IMR-90 (cell line): ENCODE results near the gene PKIG. TPM values are rescaled to one million over a fixed set of nuclear protein-coding genes. Genes with fewer than 3 reads are reported as not detected.

Experiments
- ATAC-seq: fragments of 200-7000 bp; cut with Tn5 transposase; 2 replicates; pipeline ENCODE4 v1.9.1; 2020; ENCODE audit warnings: low read depth, mild to moderate bottlenecking, moderate library complexity
- BruUV-seq: library from RNA; stranded (reverse); fragments of 400-500 nt; replicated peaks from 2 replicates; lab custom pipeline; 2021; lab: Mats Ljungman, UMichigan
- CTCF ChIA-PET: fragments of 300-600 bp; formaldehyde crosslinking; extraction: SDS; loops from one replicate; lab custom pipeline; 2021; ENCODE audit warnings: antibody characterized with exemption; lab: Yijun Ruan, JAX
- POLR2A ChIA-PET: fragments of 300-600 bp; sonication (Branson Sonifier 250); formaldehyde crosslinking; loops from one replicate; lab custom pipeline; 2022; ENCODE audit warnings: antibody characterized with exemption; ENCODE audit not compliant: unreplicated experiment; lab: Charles Lee
- DNase-seq: peaks from one replicate; pipeline ENCODE4 v3.0.0; 2013
- H2AFZ ChIP-seq: replicated peaks from 2 replicates; pipeline ENCODE3; 2013; ENCODE audit warnings: low read length, mild to moderate bottlenecking; ENCODE audit not compliant: poor library complexity
- H2AK5ac ChIP-seq: 2 replicates; pipeline ENCODE4 v1.6.1; 2013; ENCODE audit warnings: low read depth, low read length, inconsistent platforms
- H2AK9ac ChIP-seq: replicated peaks from 2 replicates; pipeline ENCODE3; 2013; ENCODE audit warnings: mild to moderate bottlenecking, low read depth, low read length, moderate library complexity; ENCODE audit not compliant: poor library complexity
- H2BK120ac ChIP-seq: 2 replicates; pipeline ENCODE4 v1.6.1; 2013; ENCODE audit warnings: low read depth, low read length, inconsistent platforms
- H2BK15ac ChIP-seq: 3 replicates; pipeline ENCODE4 v1.6.1; 2013; ENCODE audit warnings: low read depth, low read length, inconsistent platforms
- H2BK20ac ChIP-seq: 2 replicates; pipeline ENCODE4 v1.6.1; 2013; ENCODE audit warnings: low read depth, mild to moderate bottlenecking, inconsistent platforms, low read length, moderate library complexity
- H2BK5ac ChIP-seq: 2 replicates; pipeline ENCODE4 v1.6.1; 2013; ENCODE audit warnings: mild to moderate bottlenecking, low read depth, low read length, inconsistent platforms; ENCODE audit not compliant: poor library complexity, severe bottlenecking
- H3K14ac ChIP-seq: replicated peaks from 2 replicates; pipeline ENCODE4 v1.6.1; 2013; ENCODE audit warnings: low read depth, low read length, inconsistent platforms
- H3K18ac ChIP-seq: 2 replicates; pipeline ENCODE4 v1.6.1; 2013; ENCODE audit warnings: low read depth, low read length, control low read depth
- H3K23ac ChIP-seq: 2 replicates; pipeline ENCODE4 v1.6.1; 2013; ENCODE audit warnings: low read depth, low read length, inconsistent platforms
- H3K27ac ChIP-seq: 2 replicates; pipeline ENCODE4 v1.5.1; 2013; ENCODE audit warnings: mild to moderate bottlenecking, control low read depth, low read length; ENCODE audit not compliant: insufficient read depth
- H3K27me3 ChIP-seq: 2 replicates; pipeline ENCODE4 v1.6.1; 2013; ENCODE audit warnings: low read length; ENCODE audit not compliant: control insufficient read depth, insufficient read depth
- H3K36me3 ChIP-seq: 2 replicates; pipeline ENCODE4 v1.6.1; 2013; ENCODE audit warnings: low read length, mixed read lengths; ENCODE audit not compliant: control insufficient read depth, insufficient read depth
- H3K4ac ChIP-seq: 2 replicates; pipeline ENCODE4 v1.6.1; 2013; ENCODE audit warnings: low read depth, low read length, inconsistent platforms
- H3K4me1 ChIP-seq: 2 replicates; pipeline ENCODE4 v1.6.1; 2013; ENCODE audit warnings: low read length, mixed read lengths; ENCODE audit not compliant: control insufficient read depth, insufficient read depth
- H3K4me2 ChIP-seq: 2 replicates; pipeline ENCODE4 v1.6.1; 2013; ENCODE audit warnings: low read depth, mild to moderate bottlenecking, control low read depth, low read length, moderate library complexity
- H3K4me3 ChIP-seq: 2 replicates; pipeline ENCODE4 v1.5.1; 2013; ENCODE audit warnings: low read depth, mild to moderate bottlenecking, control low read depth, low read length, moderate library complexity; ENCODE audit not compliant: insufficient read depth
- H3K56ac ChIP-seq: 2 replicates; pipeline ENCODE4 v1.6.1; 2013; ENCODE audit warnings: low read length, inconsistent platforms; ENCODE audit not compliant: insufficient read depth; ENCODE audit errors: extremely low read depth
- H3K79me1 ChIP-seq, 2 experiments: 2 replicates each; pipeline ENCODE4 v1.6.1; 2013; ENCODE audit warnings: low read length in 2 of 2, inconsistent platforms in 1 of 2, low read depth in 1 of 2
- H3K9ac ChIP-seq: 2 replicates; pipeline ENCODE4 v1.6.1; 2013; ENCODE audit warnings: low read depth, low read length, control low read depth
- H3K9me1 ChIP-seq: 2 replicates; pipeline ENCODE4 v1.6.1; 2013; ENCODE audit warnings: low read length, inconsistent platforms; ENCODE audit not compliant: insufficient read depth
- H3K9me3 ChIP-seq: 2 replicates; pipeline ENCODE4 v1.6.1; 2013; ENCODE audit warnings: low read length; ENCODE audit not compliant: control insufficient read depth, insufficient read depth
- H4K20me1 ChIP-seq: 2 replicates; pipeline ENCODE4 v1.6.1; 2013; ENCODE audit warnings: low read length, inconsistent platforms; ENCODE audit not compliant: insufficient read depth
- H4K5ac ChIP-seq: 2 replicates; pipeline ENCODE4 v1.6.1; 2013; ENCODE audit warnings: mild to moderate bottlenecking, low read depth, low read length, control low read depth
- H4K8ac ChIP-seq, 2 experiments: 2 replicates each; pipeline ENCODE4 v1.6.1; 2013; ENCODE audit warnings: low read depth in 2 of 2, low read length in 2 of 2, control low read depth in 1 of 2, inconsistent platforms in 1 of 2
- H4K91ac ChIP-seq: 2 replicates; pipeline ENCODE4 v1.6.1; 2013; ENCODE audit warnings: low read depth, low read length, inconsistent platforms; ENCODE audit not compliant: insufficient read depth
- SMC3 ChIP-seq: fragments of 150-350 bp; IDR thresholded peaks from 2 replicates; pipeline ENCODE4 v1.6.1; 2016; ENCODE audit warnings: low read depth, mild to moderate bottlenecking, antibody characterized with exemption, low read length, moderate library complexity
- WGBS, 2 experiments: methylation state at CpG; one replicate each; pipeline versions ENCODE4 v1.1.5 to v1.1.7; 2013; ENCODE audit warnings: missing lambda C conversion rate in 2 of 2; ENCODE audit not compliant: insufficient read length in 1 of 2; ENCODE audit errors: extremely low coverage in 2 of 2; 5-methylcytosine and 5-hydroxymethylcytosine counted together
- dilution Hi-C: fragments of 300-500 bp; cut with HindIII; formaldehyde crosslinking; loops from one replicate; pipeline ENCODE4 v1.14.3; 2018; ENCODE audit warnings: low sequenced_read_pairs; ENCODE audit not compliant: unreplicated experiment
- in situ Hi-C: fragments of 300-500 bp; cut with MboI; formaldehyde crosslinking; loops from 3 replicates; pipeline ENCODE4 v1.14.3; 2019; ENCODE audit warnings: low sequenced_read_pairs, inconsistent platforms, mixed read lengths
- intact Hi-C: fragments of 100-400 bp; cut with micrococcal nuclease; formaldehyde crosslinking; loops from 2 replicates; pipeline ENCODE4 v1.10.0; 2022
- polyA plus RNA-seq, 3 experiments: library from polyadenylated mRNA; depleted of rRNA; stranded (reverse); fragments of >200 nt; gene quantifications; 2 replicates each; pipeline ENCODE4 v1.2.3, GENCODE V29; 2012; ENCODE audit warnings: low replicate concordance in 1 of 3
- total RNA-seq: library from RNA; depleted of rRNA; stranded (reverse); fragments of >200 nt; gene quantifications from 2 replicates; pipeline ENCODE4 v1.2.3, GENCODE V29; 2012

PKIG gene
- total and polyA plus RNA-seq, 2 of the 4 experiments (the other 2 are of a cell fraction), result 78.3 to 89.6 TPM

GRCh38 chr20:44600758-44601201 is 18.4 kb downstream of the PKIG start:
- ATAC-seq, result no peak
- peaks cover 3% of the 10 kb centered on the region; the same call in 1 of the 2 replicates for H4K20me1 ChIP-seq
- POLR2A ChIA-PET, result no interaction called here
- H3K18ac ChIP-seq, result no peak overlapping the region; the same call in 1 of the 2 replicates
- peaks cover 23 to 64% of the 10 kb centered on the region in 2 experiments for H3K79me1 ChIP-seq
- H3K9me1 ChIP-seq, result peaks cover 27% of the 10 kb centered on the region
- H2BK120ac ChIP-seq, result peak overlapping the region; percentile 55
- no peak overlapping the region; the same call in 1 of the 2 replicates for H3K14ac ChIP-seq
- H4K8ac ChIP-seq, result peak overlapping the region in 1 of 2 experiments; percentile 17; a peak in 1 of 4 replicates
- H3K9me3 ChIP-seq, result no peaks in the 10 kb centered on the region
- H3K56ac ChIP-seq, result no peak overlapping the region
- BruUV-seq, result no TSS peak
- no peaks in the 10 kb centered on the region for H3K27me3 ChIP-seq
- no peak overlapping the region for H3K4me2 ChIP-seq
- dilution Hi-C loops, result no loop called here
- H2AK9ac ChIP-seq, result peak overlapping the region; percentile 21
- no peak overlapping the region for H2AFZ ChIP-seq
- peak overlapping the region; percentile 49 for H3K4ac ChIP-seq
- H3K4me3 ChIP-seq, result no peak overlapping the region
- intact Hi-C loops, result no loop called here
- no peak overlapping the region for H4K91ac ChIP-seq
- in situ Hi-C loops, result loop anchor here (10.0 kb wide), 2 partner anchors 66 to 386 kb away; partner anchors contain the start of gene OSER1
- peaks cover 38% of the 10 kb centered on the region for H3K4me1 ChIP-seq
- H2BK20ac ChIP-seq, result peak overlapping the region; percentile 54
- peak overlapping the region; percentile 43 for H2BK5ac ChIP-seq
- DNase-seq, result peak; percentile 47
- CTCF ChIA-PET, result no interaction called here
- no peak overlapping the region; the same call in 2 of the 3 replicates for H2BK15ac ChIP-seq
- WGBS, 2 experiments, result 80% methylated on average over 7 of the region's 11 CpGs; no CpG with 5 or more reads in 1 of the 2 experiments
- H2AK5ac ChIP-seq, result 0 out of 2 replicates have a peak overlapping the region, but pooled peaks have one; percentile 6
- H3K27ac ChIP-seq, result peak overlapping the region; percentile 76; the same call in 1 of the 2 replicates
- H3K23ac ChIP-seq, result no peak overlapping the region
- TF ChIP-seq SMC3, result no peak
- no peaks in the 10 kb centered on the region for H3K36me3 ChIP-seq
- H4K5ac ChIP-seq, result no peak overlapping the region; the same call in 1 of the 2 replicates
- H3K9ac ChIP-seq, result no peak overlapping the region
